Daoy (cell line): ENCODE data around the gene HIRA. TPM values are rescaled to one million over a fixed set of nuclear protein-coding genes. Genes with fewer than 3 reads are reported as not detected.

Experiments used
- DNase-seq: peaks from one replicate; pipeline ENCODE4 v3.0.0-alpha.2; 2015; ENCODE audit warnings: low read depth
- total RNA-seq: library from RNA; depleted of rRNA; stranded (reverse); fragments of >200 nt; shearing (Covaris generic); gene quantifications from 2 replicates; pipeline ENCODE4 v1.2.3, GENCODE V29; 2014

HIRA gene
- total RNA-seq, 1 experiment from 2014 or later, result 16.6 TPM

DNA sequence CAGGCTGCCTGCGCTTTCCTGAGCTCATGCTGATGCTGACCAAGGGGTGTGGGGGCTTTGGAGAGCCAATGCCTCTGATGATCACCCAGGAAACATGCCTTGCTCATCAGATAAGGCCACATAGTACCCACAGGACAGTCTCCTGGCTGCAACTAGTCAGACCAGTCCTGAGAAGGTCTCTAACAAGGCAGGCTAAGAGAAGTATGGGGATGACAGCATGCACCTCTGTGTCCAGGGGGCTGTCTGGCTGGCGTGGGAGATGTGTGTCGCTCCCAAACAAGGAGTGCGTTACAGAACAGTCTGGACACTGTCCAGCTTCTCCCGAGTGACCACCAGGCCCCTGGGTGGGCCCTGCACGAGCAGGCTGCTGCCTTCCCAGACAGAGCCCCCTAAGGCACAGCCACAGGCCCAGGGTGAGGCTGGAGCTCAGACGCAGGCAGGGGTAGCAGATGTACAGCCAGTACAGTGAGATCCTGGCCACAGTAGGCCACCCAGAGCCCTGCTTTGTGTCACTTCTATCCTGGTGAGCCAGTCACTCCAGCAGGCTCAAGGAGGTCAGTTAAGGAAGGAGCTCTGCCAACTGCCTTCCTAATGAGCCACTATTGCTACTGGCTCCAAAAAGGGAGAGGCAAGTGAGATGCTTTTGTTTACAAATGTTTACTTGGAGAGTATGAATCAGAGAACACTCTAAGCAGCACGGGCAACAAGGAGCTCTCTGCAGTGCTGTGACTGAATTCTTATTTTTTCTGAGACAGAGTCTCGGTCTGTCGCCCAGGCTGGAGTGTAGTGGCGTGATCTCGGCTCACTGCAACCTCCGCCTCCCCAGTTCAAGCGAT is 74.0 kb downstream of the HIRA start:
- no peak for DNase-seq

DNA sequence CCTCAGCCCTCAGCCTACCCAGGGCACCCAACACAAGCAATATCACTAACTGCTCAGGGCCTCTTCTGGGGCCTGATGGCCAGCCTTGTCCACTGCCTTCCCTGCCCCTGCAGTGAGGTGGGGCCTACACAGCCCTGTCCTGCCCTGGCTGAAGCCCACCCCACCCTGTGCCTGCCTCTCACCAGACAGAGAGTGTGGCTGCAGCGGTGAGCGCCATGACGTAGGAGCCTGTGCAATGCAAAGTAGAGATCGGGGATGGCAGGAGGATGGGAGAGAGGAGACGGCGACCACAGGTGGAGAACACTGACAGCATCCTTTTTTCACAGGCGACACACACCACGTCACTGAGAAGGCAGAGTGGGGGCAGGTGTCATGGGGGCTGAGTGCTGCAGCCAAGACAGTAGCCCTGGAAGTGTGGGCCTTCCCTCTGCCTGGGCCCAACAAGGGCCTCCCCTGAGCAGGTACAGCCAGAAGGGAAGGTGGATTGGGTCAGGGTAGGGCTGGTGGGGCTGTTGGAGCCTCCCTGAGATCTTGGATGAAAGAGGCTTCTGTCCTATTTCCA is 74.7 kb downstream of the HIRA start:
- DNase-seq, result no peak

DNA sequence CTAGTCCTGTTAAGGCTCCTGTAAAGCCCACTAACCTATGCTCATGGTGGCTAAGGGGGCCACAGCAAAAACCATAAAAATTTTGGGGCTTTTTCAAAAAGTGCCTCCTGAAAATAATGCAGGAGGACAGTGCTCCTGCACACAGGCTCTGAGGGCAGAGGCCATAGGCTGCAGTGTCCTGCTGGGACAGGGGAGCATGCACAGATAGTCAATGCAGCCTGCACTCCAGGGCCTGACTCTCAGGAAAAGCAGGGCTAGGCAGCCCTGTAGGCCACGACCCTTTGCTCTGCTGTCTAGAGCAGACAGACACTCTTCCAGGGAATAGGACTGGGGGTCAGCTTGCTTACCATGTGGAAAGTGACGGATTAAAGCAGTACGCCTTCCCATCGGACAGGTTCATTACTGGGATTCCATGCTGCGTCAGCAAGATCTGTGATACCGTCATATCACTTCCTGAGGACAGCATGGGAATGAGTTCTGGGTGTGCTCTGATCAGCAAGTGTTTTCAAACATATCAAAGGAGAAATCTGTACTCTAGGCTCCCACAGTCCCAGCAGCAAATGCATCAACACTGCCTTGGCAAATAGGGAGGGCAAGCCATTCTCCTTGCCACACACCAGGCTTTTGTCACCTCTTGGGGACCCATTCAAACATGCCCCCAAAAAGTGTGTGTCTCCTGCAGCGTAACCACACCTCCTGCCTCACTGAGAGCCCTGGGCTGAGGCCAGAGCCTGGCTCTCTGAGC is 75.9 kb downstream of the HIRA start:
- no peak for DNase-seq

DNA sequence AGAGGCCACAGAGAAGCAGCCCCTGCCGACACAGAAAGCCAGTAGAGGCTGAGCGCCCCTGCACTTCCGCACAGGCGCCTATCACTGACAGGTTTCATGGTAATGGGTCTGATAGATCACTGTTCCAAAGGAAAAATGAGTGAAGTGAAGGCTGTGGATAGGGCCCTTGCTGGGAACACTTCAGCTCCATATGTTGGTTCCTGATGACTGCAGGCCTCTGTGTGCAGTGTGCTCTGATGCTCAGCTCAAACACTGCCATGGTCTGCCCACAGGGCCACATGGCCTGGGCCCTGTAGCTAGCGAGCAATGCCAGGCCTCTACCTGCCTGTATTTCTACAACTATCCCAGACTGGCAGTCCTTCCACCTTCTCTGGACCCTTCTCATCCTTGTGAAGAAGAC is 77.3 kb downstream of the HIRA start:
- DNase-seq, result no peak

DNA sequence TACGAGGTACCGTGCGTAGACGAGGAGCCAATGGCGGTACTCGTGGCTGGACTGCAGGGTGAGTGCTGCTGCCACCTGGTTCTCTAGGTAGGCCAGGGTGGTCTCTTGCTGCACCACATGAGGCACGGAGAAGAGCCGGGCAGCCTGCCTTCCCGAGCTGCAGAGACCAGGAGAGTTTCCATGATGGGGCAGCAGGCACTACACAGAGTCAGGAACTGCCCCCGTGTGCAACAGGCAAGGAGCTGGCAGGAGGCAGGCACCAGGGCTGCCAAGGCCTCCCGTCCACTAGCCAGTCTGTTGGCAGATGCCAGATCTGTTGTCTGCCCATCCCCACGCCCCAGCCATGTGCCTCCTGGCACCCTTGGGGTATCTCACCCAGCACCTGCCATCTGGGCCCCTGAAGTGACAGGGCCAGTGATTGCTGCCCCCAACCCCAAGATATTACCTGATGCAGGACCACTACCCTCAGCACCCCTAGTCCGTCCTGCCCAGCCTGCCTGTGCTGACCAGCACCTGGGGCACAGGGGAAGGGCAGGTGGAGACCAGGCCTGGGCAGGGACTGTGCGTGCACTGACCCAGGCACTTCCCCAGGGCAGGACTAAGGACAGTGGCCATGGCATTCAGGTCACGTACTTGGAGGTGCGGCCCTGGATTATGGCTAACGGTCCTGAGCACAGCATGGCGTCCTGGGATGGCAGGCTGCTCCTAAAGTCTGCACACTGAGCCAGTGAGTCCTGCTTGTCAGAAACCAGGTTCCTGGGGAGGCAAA is 78.0 kb downstream of the HIRA start:
- DNase-seq, result no peak

DNA sequence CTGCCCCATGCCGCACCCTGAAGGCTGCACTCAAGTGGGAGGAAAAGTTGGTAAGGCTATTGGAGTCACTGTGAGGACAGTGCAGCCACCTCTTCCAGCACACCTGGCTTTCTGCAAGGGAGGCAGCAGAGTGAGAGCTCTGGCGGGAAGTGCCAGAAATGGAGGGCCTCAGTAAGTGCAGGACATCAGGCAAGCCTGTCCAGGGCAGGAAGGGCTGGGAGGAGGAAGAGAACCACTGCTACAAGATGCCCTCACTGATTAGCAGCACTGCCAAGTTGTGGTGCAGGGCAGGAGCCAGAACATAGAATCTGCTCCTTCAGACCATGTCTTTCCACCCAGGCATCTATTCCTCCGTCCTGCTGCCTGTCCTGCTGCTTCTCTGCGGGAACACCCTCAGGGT is 78.8 kb downstream of the HIRA start:
- no peak for DNase-seq

DNA sequence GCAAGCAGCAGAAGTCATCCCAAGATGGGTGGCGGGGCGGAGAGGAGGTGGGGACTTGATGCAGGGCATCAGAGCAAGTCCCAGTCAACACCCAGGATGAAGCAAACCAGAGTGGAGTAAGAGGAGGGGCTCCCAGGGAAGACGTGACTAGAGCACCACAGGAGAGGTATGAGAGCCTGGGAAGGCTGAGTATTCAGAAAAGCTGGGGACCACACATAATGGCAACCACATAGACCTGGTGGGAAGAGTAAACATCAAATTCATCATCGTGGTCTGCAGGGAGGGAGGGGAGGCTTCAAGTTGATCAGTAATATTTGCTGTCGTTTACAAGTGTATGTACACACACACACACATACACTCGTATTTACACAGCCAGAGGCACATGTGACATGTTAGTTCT is 79.3 kb downstream of the HIRA start:
- no peak for DNase-seq

DNA sequence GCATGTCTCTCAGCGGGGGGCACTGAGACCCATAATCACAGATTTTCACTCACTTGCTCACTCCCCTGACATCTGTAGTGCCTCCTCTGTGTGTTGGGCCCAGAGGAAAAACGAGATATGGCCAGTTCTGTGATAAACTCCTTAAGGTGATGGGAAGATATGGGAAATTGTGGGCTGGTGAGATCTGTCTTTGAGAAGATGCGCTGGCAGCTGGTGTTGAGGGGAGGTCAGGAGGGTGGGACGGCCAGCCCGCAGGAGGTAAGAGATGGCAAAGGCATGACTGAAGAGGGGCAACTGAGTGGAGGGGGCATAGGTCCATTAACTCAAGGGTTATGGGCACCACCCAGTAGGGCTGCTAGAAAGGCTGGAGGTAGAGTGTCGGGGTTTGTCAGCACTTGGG is 79.9 kb downstream of the HIRA start:
- DNase-seq, result no peak

DNA sequence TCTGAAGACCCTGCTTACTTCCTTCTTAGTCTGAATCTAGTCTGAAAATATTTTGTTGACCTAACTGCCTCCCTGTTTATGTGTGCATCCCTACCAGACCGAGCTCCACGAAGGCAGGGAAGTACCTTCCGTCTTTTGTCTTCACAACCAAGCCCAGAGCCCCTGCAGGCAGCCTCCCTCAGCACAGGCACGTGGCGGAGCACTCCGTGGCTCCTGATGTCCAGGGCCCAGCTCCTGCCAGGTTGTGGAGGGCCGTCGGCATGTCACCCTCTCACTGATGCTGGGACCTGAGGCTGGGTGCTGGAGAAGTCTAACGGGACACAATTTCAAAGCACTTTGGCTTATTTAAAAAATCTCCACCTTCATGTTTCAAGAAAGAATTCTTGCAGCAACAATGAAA is 80.6 kb downstream of the HIRA start:
- DNase-seq, result no peak

DNA sequence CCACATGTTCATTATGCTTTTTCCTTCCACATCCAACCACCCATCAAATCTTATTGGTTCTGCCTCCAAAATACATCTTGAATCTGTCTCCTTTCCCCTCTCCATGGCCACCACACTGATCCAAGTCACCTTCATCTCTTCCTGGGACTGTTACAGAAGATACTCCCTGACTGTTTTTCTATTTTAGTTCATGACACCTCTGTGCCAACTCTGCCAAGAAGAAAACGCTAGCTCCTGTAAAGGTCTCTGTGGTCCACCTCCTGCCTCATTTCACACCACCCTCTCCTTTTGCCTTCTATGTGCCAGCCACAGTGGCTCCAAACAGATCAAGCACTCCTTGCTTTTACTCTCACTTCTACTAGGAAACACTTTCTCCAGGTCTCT is 81.1 kb downstream of the HIRA start:
- DNase-seq, result no peak

DNA sequence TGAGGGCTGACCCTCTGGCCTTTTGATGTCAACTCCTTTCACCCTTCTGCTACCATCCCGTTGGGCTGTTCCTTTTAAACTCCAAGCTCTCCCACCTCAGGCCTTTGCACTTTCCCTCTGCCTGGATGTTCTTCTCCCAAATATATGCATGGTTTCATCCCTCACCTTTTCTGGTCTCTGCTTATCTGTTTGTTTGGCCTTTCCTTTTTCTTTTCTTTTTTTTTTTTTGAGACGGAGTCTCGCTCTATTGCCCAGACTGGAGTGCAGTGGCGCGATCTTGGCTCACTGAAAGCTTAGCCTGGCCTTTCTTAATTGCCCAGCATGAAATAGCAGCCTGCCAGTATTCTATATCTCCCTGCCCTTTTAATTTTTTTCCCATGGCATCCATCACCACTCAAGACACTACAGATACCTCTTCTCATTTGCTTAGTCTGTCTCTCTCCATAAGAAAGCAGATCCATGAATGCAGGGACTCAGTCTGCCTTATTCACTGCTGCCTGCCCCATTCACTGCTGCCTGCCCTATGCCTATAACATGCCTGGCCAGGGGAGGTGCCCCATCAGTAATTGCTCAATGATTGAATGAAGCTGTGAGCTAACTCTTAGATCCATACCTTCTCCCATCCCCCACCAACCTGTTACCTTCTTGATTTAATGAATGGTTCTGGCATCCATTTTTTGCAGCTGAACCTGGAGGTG is 81.6 kb downstream of the HIRA start:
- no peak for DNase-seq

DNA sequence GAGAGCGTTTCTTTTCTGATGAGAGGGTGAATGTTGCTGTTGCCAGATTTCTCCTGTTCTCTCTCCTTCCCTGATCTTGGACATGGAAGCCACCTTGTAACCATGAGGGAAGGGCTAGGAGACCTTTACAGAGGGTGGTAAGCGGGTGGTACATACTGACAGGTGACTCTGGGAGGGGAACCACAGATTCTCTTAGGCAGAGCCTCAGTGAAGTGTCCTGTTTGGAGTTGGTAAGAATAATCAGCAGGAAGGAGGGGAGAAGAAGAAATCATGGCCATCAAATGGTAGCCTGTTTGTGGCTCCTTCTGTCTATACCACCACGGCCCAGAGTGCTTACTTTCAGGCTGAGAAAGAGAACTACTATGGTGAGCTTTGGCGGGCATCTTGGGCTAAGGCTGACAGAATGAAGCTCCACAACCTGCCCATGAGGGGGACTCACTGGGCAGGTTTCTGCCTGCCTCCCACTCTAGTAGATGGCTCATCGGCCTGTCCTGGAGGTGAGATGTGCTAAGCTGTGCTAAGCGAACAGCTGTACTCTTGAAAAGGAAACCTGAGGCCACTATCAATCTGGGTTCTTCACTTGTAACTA is 84.8 kb downstream of the HIRA start:
- DNase-seq, result no peak

DNA sequence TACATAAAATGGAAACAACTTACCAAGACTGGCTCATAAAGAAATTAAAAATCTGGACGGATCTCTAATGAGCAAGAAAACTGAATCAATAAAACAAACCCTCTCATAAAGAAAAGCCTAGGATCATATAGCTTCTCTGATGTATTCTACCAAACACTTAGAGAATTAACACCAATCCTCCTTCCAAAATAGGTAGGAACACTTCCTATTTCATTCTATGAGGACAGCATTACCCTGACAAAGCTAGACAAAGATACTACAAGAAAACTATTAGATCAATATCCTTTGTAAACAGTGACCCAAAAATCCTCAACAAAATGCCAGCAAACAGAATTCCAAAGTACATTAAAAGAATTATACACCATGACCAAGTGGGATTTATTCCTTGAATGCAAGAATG is 87.1 kb downstream of the HIRA start:
- DNase-seq, result no peak

DNA sequence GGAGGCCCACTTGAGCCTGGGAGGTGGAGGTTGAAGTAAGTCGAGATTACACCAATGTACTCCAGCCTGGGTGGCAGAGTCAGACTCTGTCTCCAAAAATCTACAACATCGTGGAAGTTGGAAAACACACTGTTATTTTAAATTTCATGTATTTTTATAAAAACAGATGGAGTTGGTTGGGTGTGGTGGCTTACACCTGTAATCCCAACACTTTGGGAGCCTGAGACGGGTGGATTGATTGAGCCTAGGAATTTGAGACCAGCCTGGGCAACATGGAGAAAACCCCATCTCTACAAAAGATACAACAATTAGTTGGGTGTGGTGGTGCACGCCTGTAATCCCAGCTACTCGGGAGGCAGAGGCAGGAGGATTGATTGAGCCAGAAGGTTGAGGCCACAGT is 88.1 kb downstream of the HIRA start:
- DNase-seq, result no peak

DNA sequence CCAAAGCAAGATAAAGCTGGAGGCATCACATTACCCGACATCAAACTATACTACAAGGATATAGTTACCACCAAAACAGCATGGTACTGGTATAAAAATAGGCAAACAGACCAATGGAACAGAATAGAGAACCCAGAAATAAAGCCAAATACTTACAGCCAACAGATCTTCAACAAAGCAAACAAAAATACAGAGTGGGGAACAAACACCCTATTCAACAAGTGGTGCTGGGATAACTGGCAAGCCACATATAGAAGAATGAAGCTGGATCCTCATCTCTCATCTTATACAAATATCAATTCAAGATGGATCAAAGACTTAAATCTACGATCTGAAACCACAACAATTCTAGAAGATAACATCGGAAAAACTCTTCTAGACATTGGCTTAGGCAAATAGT is 90.0 kb downstream of the HIRA start:
- DNase-seq, result no peak

DNA sequence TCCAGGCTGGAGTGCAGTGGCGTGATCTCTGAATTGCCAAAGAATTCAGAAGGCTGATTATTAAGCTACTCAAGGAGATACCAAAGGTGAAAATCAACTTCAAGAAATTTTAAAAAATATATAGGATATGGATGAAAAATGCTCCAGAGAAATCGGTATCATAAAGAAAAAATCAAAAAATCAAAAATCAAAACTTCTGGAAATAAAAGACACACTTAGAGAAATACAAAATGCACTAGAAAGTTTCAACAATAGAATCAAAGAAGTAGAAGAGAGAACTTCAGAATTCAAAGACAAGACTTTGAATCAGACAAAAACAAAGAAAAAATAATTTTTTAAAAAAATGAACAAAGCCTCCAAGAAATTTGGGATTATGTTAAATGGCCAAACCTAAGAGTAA is 94.4 kb downstream of the HIRA start:
- no peak for DNase-seq

DNA sequence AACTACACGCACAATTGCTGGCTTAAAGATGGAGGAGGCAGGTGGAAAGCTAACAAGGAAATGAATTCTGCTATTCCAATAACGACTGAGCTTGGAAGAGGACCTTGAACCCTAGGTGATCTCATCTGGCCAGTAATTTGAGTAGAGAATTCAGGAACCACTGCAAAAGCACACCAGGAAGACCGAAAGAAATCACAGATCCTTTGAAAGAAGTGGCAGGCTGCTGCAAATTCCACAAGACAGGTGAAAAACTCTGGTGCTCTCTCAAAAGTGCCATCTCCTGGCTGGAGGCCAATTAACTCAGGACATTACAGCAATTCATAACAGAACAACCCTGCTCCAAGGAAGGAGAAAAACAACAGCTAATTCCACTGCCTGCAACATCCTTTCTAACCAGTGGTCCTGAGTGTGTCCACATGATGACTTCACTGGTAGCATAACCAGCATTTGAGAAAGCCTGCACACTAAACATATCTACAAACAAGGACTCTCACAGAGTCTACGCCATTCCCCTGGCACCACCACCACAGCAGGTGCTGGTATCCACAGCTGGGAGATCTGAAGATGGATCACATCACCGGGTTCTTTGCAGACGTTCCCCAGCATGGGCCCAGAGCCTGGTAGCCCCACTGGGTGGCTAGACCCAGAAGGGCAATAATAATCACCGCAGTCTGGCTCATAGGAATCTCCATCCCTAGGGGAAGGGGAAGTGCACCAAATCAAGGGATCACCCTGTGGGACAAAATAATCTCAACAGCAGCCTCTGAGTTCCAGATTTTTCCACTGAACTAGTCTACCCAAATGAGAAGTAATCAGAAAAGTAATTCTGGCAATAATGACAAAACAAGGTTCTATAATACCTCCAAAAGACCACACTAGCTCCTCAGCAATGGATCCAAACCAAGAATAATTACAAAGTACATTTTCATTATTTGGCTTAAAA is 95.1 kb downstream of the HIRA start:
- DNase-seq, result no peak

DNA sequence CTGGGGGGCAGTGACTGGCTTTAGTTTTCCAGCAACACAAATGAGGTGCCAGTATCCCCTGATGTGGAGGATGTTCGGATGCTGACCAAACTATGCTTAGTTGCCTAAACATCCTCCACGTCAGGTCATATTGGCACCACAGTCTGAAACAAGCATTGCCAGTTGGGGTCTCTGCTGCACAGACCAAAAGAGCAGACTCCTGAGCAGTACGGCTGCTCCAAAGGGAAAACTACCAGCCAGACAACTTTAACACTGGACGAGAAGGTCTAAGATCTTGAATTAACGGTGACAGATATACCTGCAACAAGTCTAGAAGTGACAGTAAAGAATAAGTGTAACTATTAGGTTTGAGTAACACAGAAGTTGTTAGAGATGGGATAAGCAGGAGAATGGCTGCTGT is 99.6 kb downstream of the HIRA start:
- DNase-seq, result no peak

DNA sequence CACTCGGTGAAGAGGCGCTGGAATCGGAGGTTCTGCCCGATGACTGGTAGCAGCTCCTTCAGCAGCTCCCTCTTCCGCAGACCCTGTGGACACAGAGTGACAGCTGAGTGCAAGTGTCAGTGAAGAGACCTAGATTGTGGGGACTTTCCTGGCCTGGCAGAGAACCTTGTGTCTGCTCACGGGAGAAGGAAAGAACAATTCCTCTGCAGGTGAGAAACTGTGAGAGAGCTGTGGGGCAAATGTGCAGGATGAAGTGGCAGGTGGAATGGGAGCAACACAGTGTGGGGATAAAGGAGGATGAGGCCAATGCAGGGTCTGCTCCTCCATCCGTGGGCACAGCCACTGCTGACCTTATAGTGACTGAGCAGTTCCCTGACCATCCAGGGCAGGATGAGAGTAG is 100.1 kb downstream of the HIRA start:
- DNase-seq, result no peak

DNA sequence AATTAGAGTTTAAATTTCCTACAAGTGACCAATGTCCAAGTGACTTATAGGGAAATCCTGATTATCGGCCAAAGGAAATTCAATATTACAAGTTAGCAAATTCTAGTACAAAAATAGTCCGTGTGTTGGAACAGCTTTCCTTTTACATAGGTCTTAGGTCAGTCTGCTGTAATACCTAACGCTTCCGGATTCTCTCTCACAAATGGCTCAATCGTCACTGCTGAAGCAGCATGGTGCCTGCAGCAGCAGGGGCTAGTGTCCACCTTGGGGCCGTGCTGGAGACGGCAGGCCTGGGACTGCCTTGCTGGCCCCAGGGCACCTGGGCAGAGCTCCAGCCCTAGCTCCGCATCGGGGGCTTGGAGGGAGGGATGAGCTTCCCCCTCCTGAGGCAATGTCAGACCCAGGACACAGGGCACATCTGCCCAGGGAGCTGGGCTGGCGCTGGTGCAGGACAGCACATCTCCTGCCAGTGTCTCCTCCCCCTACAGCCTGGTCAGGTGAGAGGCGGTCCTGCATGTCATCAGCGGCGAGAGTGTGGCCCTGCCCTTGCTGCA is 100.6 kb downstream of the HIRA start:
- DNase-seq, result no peak
